HG02759 (cell line): ENCODE measurements around the gene ROPN1B.
"Not testable (repeated sequence)": the region's sequence is repeated elsewhere in the genome, so short reads cannot be mapped to it uniquely, and the experiment has no call there.

Experiments
- ATAC-seq: cut with Tn5 transposase; IDR thresholded peaks from one replicate; pipeline ENCODE4 v1.9.1; 2021; ENCODE audit warnings: mild to moderate bottlenecking, moderate library complexity; ENCODE audit not compliant: unreplicated experiment

ROPN1B gene

DNA sequence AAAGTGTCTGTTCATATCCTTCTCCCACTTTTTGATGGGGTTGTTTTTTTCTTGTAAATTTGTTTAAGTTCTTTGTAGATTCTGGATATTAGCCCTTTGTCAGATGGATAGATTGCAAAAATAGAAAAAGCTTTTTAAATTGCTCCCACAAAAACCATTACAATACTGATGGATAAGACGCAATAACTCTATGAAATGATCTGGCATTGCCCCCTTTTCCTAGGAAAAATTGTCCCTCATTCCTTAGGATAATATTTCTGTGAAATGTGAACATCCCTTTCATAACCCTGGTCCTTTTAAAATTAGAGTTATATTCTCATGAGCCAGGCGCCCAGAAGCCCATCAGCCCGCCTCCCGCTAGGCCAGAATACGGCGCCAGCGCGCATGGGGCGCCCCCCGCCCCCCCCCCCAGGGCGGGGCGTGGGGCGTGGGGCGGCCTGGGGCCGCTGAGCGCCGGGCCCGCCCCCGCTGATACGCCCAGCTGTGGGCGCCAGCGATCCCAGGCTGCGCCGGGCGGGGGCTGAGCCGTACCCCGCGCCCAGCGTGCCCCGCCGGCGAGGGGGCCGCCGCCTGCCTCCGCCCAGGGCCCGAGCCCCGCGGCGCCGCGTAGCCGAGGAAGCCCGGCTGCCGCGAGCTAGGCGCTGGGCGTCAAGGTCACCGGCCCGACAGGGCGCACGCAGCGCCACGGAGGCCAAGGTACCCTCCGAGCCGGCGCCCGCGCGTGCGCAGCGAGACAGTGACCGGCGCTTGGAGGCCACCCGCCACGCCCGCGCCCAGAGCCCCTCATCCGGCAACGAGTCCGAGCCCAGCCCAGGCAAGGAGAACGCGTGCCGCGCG is 11.1 kb upstream of the ROPN1B start:
- no peak for ATAC-seq

DNA sequence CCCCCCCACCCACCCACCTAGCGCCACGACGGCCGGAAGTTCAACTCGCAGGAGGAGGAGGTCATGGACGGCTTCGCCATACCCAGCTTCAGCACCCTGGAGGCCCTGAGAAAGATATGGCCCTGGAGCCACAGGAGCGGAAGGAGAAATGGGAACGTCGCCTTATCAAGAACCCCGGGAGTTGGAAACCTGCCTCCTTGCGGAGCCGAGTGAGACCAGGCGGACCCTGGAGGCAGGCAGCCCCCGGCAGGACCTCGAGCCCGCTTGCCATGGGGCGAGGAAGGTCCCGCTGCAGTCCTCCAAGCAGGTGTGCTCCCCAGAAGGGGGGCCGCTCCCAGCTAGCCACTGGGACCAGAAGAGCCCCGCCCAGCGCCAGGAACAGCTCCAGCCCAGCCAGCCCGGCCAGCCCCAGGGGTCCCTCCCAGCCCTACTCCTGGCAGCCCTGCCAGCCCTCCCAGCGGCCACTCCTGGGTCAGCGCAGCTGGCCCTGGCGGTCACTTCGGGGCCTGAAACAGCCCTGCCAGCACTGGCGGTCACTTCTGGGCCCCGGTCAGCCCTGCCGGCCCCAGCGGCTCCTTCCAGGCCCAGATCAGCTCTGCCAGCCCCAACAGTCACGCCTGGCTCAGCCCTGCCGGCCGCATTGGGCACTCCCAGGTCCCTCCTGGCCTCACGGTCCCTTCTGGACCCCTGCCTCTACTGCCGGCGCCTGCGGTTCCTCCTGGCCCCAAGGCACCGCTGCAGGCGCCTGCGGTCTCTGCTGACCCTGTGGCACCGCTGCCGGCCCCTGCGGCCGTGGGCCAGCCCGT is 10.3 kb upstream of the ROPN1B start:
- no peak for ATAC-seq

DNA sequence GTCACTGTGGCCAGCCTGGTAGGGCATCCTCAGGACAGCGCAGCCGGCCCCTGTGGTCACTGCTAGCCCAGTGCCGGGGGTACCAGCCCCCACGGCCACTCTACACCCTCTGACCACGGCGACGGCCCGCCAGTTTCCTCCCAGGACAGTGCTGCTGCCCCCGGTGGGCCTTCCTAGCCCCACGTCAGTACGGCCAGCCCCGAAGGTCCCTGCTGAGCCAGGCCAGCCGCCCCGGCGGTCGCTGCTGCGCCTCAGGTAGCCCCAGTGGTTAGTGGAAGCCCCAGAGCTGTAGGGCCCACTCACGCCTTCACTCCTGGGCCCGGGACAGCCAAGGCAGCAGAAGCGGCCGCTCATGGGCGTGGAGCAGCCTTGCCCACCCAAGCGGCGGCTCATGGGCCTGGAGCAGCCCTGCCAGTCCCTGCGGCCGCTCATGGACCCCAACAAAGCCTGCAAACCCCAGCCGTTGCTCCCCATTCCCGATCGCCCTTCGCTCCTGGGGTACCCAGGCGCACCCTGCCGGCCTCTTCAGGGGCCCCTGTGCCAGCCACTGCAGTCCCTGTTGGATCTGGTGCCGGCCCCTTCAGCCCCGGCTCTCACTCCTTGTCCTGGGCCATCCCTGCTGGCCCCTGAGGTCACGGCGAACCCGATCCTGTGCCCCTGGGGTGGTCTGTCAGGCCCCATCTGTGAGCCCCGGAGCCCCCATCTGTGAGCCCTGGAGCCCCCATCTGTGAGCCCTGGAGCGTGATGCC is 9.5 kb upstream of the ROPN1B start:
- no peak for ATAC-seq

DNA sequence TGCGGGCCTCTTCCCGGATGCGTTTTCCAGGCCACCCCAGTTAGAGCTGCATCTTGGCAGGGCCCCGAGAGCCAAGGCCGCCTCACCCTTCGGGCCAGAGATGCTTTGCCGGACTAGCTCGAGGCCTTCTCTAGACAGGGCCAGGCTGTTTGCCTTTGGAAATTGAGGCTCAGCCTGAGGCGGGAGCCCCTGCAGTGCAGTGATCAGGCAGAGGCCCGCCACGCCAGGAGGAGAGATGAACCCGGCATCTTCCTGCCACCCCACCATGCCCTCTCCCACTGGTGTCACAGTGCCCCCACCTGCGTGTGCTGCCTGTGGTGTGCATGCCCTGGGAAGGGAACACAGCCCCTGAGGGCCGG is 8.9 kb upstream of the ROPN1B start:
- no peak for ATAC-seq

DNA sequence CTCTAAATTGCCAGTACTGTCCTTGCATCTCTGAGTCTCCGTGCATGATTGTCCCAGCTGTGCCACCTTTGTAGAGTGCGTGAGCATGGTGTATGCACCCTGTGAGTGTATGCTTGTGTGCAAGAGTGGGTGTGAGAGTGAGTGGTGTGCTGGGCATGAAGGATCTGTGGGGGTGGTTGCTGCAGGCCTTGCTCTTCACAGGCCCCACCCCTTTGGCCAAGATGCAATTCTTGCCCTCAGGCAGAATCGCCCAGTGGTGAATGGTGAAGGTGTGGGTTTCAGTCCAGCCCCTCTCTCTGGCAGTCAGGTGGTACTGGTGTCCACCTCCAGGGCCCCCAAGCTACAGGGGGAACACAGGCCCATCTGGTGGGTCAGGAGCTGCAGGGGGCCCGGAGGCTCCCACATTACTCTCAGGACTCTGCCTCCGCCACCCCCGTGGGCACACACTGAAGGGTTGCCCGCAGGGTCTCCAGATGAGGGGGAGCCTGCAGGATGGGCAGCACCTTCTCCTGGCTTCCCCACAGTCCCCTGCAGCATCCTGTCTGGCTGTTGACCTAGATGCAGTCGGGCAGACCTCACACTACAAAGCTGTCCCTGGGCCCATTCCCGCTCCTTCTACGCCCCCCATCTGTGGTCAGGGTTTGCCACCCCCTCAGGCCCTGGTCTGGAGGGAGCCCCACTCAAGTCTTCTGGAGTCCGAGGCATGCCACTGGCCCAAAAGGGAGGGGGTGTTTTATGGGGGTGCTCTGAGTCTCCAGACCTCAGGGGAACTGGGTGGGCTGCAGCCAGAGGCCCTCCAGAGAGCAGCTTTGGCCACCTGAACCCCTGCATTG is 8.3 kb upstream of the ROPN1B start:
- no peak for ATAC-seq

DNA sequence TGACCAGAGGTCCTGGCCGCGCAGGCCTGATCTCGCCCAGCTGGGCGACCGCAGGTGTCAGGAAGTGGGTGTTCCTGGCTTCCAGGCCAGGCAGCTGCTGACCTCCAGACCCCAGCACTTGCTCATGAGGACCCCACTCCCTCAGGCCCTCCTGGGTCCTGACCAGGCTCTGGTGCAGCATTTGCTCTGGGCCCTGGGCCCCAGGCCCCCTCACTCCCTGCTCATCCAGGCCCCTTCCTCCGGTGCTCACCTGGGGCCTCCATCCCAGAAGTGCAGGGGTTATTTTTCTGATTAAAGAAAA is 7.7 kb upstream of the ROPN1B start:
- no peak for ATAC-seq

DNA sequence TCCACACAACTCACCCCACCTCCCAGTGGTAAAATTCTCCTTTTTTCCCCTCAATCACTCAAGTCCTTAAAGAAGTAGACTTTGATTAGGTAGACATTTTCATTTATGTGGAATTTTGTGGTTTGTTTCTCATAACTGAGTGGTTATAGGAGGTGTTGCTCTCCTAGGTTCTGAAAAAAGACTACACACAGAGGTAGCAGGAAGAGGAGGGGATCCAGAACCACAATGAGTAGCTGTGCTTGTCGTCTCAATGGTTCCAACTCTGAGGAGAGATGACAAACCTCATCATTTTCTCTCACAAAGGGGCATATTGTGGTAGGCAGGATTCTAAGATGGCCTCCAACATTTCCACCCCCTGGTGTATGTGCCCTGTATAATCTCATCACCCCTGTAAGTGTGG is 5.1 kb upstream of the ROPN1B start:
- ATAC-seq: not testable (repeated sequence)

DNA sequence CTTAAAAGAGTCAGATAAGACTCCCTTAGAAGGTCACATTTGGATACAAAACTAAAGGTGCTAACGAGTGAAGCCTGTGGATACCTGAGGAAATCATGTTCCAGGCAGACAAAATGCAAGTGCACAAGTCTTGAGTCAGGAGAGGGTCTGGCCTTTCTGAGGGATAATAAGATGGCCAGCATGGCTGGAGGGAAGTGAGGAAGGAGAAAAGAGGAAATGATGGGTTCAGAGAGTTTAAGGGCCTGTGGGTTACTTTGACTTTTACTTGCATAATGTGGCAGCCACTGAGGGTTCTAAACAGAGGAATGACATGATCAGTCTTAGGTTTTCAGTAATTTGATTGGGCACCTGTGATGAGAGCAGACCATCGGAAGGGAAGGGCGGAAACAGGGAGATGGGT is 3.5 kb upstream of the ROPN1B start:
- no peak for ATAC-seq

DNA sequence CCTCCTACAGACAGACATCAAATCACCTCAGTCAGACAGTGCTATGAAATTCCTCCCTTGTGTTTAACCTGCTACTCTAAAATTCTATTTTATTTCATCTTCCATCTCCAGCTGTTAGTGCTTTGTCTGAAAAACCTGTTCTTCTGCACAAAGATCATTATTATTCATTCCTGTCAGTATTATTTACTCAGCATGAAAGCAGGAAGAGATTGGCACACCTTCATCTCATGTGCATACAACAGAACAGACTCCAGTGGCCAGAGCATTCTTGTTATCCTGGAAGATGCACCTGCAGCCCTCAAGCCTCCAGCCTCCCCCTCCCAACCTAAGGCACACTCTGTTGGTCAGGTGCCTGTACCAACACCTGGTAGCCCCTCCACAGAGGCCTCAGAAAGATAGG is 1.8 kb upstream of the ROPN1B start:
- ATAC-seq: no peak

DNA sequence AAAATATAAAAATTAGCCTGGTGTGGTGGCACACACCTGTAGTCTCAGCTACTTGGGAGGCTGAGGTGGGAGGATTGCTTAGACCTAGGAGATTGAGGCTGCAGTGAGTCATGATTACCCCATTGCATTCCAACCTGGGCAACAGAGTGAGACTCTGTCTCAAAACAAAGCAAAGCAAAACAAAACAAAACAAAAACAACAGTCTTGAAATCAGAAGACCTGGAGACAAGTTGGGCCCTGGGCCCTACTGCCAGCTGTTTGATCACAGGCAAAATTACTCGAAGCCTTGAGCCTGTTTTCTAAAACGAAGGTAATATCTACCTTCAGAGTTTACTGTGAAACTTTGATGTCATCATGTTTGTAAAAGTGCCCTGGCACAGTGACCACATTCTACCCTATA is 857 bp upstream of the ROPN1B start:
- ATAC-seq: not testable (repeated sequence)

DNA sequence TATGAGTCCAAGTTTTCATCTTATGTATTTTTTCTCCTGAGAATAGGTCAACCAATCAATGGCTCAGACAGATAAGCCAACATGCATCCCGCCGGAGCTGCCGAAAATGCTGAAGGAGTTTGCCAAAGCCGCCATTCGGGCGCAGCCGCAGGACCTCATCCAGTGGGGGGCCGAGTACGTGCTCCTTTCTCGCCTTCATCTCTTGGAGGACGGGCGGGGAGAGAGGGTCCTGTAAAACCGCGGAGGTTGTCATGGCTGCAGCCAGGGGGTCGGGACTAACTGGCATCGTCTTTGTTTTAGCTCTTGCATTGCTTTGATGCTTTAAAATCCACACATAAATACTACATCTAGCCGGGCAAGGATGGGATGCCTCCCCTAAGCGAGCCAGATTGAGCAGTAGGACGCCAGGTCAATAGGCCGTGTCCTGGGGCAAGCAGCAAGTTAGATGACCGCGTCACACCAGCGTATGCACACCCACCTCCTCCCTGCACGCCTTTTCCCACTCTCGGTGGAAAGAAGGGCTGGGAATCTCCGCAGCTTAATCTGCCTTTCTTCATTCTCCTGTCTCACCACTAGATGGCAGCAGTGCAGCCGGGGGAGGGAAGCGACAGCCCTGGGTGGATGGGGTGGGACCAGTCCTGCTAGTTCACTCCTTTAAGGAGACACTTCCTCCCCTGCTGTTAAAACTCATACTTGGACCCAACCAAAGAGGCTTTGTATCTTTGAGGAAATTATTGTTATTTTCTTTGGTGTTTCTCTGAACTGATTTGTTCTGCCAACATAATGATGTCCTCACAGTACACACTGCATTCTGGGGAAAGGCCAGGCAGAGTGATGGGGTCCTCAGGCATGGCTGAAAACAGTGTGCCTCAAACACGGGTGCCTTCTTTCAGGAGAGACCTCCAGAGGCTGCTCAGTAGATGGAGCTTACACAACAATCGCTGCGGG is 3.3 kb downstream of the ROPN1B start:
- ATAC-seq: not testable (repeated sequence)

DNA sequence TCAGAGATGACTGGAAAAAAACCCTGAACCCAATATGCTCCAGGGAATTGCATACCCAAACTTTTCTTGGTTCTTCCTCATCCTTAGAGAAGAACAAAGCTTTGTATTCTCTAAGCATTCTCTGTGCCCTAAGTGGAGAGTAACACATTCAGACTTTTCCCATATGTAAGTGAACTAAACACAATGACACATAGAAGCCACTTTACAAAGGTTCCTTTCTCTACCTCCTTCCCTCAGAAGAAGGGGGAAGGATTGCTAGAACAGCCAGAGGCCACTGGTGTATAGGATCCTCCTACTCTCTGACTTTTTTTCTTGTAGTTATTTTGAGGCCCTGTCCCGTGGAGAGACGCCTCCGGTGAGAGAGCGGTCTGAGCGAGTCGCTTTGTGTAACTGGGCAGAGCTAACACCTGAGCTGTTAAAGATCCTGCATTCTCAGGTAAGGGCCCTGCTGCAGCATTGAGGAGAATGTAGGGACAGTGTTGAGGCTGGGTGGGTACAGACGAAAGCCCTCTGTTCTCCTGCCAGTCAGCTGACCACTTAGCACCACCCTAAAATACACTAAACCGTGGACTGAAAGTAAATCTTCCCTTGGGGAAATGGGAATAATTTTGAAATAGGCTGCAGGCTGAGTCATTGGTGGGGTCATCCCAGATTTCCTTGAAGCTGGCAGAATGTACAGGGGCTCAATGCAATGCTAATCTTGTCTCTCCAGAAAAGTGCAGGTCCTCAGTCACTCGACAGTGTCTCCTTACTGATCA is 6.4 kb downstream of the ROPN1B start:
- not testable (repeated sequence) for ATAC-seq

DNA sequence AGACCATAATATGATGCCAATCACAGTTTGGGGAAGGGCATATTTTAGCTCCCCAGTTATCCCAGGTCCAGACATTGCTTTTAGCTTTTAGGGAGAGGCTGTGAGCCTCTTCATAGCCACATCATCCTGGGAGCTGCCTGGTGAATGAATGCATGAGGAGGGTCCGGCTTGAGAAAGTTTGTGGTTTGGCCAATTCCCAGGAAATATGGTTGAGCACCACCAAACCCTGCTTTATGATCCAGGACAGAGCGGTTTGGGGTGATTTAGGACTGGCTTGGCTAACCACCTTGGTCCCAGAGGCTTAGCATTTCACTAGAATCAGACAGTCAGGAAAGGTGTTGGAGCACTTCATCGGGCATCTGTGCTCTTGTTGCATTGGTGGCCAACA is 7.0 kb downstream of the ROPN1B start:
- not testable (repeated sequence) for ATAC-seq

DNA sequence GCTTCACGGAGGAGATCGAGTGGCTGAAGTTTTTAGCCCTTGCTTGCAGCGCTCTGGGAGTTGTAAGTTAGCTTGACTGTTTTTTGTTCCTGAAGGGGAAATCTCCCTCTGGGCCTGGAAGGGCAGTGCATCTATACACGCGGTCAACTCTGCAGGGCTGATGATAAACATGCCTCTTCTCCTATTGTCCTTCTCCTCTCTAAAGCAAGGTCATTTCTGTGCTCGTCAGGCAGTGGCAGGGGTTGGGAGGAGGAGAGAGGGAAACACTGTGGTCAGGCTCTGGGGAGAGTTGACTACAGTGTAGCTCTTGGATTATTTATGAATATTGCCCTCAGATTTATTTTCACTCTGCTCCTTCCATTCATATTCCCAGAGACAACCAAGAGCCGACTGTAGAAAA is 8.1 kb downstream of the ROPN1B start:
- not testable (repeated sequence) for ATAC-seq

DNA sequence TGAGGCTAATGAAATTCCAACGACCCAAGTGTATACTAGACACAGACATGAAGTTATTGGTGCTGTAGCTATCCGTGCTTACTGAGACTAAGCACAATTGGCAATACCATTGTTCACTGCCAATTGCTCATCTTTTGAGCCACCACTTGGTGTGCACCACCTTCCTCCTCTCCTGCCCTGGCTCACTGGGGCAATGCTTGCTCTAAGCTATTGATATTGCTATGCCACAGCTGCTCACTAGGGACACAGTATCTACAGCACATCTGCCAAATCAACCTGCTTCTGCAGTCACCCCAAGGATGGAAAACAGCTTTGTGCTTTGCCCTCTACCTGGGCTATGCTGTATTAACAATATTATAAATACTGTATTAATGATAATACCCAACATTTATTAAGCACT is 16.0 kb downstream of the ROPN1B start:
- ATAC-seq: not testable (repeated sequence)

DNA sequence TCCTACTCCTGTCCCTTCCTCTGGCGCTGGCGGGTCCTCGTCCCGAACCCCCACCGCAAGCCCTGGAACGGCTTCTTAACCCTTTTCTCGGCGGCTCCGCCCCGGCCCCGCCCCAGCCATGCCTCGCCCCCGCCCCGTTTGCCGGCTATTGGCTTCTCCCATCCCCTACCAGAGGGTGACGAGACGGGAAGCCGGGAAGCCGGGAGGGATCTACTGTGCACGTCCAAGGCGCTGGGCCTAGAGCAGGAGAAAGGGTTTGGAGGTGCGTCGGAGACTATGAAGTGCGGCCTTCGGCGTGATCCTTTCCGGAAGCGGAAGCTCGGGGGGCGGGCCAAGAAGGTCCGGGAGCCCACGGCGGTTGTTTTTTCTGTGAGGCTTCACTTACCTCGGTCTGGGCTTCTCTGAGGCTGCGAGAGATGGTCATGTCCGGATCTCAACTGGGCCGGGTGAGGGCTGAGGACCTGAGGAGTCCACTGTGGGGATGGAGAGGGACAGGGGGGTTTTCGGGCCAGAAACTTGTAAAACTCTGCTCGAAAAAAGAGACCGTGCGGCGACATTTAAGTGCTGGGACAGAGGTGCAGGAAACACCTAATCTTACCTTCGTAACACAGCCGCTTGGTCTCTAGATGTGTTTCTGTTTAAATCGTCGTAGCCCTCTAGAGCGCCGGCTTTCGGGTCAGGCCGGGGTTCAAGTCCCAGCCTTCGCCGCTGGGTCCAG is 21.4 kb downstream of the ROPN1B start:
- ATAC-seq: peak; percentile 96

DNA sequence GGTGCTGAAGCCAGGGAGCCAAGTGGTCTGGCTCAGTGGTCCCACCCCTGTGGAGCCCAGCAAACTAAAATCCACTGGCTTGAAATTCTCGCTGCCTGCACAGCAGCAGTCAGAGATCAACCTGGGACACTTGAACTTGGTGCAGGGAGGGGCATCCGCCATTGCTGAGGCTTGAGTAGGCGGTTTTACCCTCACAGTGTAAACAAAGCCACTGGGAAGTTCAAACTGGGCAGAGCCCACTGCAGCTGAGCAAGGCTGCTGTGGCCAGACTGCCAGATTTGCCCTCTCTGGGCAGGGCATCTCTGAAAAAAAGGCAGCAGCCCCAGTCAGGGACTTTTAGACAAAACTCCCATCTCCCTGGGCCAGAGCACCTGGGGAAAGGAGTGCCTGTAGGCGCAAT is 27.8 kb downstream of the ROPN1B start:
- ATAC-seq: not testable (repeated sequence)

DNA sequence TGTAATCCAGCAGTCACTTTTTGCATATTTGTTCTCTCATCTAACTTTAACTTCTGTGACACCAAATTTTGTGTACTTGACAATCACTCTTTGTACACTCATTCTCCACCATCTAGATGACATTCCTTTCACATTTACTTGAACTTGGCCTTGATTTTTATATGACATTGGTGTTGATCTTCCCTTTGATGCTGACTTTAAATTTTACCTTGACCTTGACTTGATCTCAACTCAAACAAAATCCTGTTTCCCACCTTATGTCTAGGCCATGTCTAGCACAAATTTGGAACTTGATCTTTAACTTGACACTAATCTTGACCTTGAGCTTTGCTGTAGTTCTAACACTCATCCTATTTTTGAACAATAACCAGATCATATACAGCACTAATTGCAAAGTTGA is 33.2 kb downstream of the ROPN1B start:
- no peak for ATAC-seq
